IPS DF 19.7 (cell line): ENCODE results near the gene C13orf46.
"Not testable (repeated sequence)": the region's sequence is repeated elsewhere in the genome, so short reads cannot be mapped to it uniquely, and the experiment has no call there.

Source experiments
- DNase-seq: peaks from one replicate; pipeline ENCODE4 v3.0.0-alpha.2; 2013; ENCODE audit warnings: low read depth, low spot score

C13orf46 gene

GRCh38 chr13:113992276-113993005 is 18.6 kb upstream of the C13orf46 start:
- DNase-seq, result no peak

GRCh38 chr13:113991676-113992179 is 17.9 kb upstream of the C13orf46 start:
- DNase-seq, result no peak

- no peak for DNase-seq
These were observed 17.4 kb upstream of the C13orf46 start for GRCh38 chr13:113991191-113991669.

- no peak for DNase-seq
These were observed 16.5 kb upstream of the C13orf46 start for GRCh38 chr13:113990321-113990837.

GRCh38 chr13:113989585-113990300 is 15.9 kb upstream of the C13orf46 start:
- DNase-seq, result no peak

GRCh38 chr13:113988859-113989258 is 15.0 kb upstream of the C13orf46 start:
- not testable (repeated sequence) for DNase-seq

GRCh38 chr13:113982296-113982661 is 8.4 kb upstream of the C13orf46 start:
- DNase-seq, result no peak

GRCh38 chr13:113981611-113982295 is 7.9 kb upstream of the C13orf46 start:
- no peak for DNase-seq

GRCh38 chr13:113981194-113981605 is 7.3 kb upstream of the C13orf46 start:
- no peak for DNase-seq

GRCh38 chr13:113980489-113981064 is 6.7 kb upstream of the C13orf46 start:
- no peak for DNase-seq

- DNase-seq, result no peak
These were observed 6.1 kb upstream of the C13orf46 start for GRCh38 chr13:113979791-113980471.

GRCh38 chr13:113978741-113979481 is 5.0 kb upstream of the C13orf46 start:
- DNase-seq, result no peak

- no peak for DNase-seq
These were observed 4.1 kb upstream of the C13orf46 start for GRCh38 chr13:113977976-113978375.

GRCh38 chr13:113976711-113977684 is 3.1 kb upstream of the C13orf46 start:
- no peak for DNase-seq

GRCh38 chr13:113975416-113975815 is 1.5 kb upstream of the C13orf46 start:
- no peak for DNase-seq

GRCh38 chr13:113974304-113975281 is 717 bp upstream of the C13orf46 start:
- no peak for DNase-seq

- DNase-seq, result no peak
These were observed 1.2 kb downstream of the C13orf46 start for GRCh38 chr13:113972451-113973217.
